HEK293 (cell line): Measurements from ENCODE around the gene LMAN2L.

Experiments used
- CTCF ChIA-PET: fragments of 350-600 bp; formaldehyde crosslinking; extraction: SDS; loops from one replicate; lab custom pipeline; 2021; ENCODE audit warnings: antibody characterized with exemption; lab: Yijun Ruan, JAX
- POLR2A ChIA-PET: fragments of 300-600 bp; formaldehyde crosslinking; extraction: SDS; loops from one replicate; lab custom pipeline; 2020; ENCODE audit warnings: antibody characterized with exemption, inconsistent platforms; lab: Yijun Ruan, JAX
- H3K27ac ChIP-seq: fragments of 200-500 bp; sonication (Bioruptor generic); 2 replicates; pipeline ENCODE4 v1.5.1; 2014; ENCODE audit warnings: low read depth, low read length, control low read depth, inconsistent platforms; ENCODE audit errors: extremely low read depth
- H3K36me3 ChIP-seq, 2 experiments: fragments of 200-500 bp in 1 of 2; sonication (Bioruptor generic) in 1 of 2; 1 replicate in 1 of 2; 2 replicates in 1 of 2; pipeline ENCODE4 v1.5.1; 2014 to 2017; ENCODE audit warnings: inconsistent platforms in 2 of 2, low read length in 2 of 2; ENCODE audit not compliant: control insufficient read depth in 2 of 2, insufficient read depth in 1 of 2
- H3K4me1 ChIP-seq: fragments of 200-500 bp; sonication (Bioruptor generic); 2 replicates; pipeline ENCODE4 v1.5.1; 2014; ENCODE audit warnings: mild to moderate bottlenecking, low read length, inconsistent platforms; ENCODE audit not compliant: control insufficient read depth, insufficient read depth
- H3K4me3 ChIP-seq: 2 replicates; pipeline ENCODE4 v1.5.1; 2011; ENCODE audit warnings: low read depth, mild to moderate bottlenecking, control low read depth, low read length, moderate library complexity
- H3K9me3 ChIP-seq: fragments of 200-500 bp; sonication (Bioruptor generic); 2 replicates; pipeline ENCODE4 v1.5.1; 2014; ENCODE audit warnings: low read depth, low read length, inconsistent platforms; ENCODE audit not compliant: control insufficient read depth, insufficient read depth
- EGR2 ChIP-seq: fragments of 450-650 bp; formaldehyde crosslinking; IDR thresholded peaks from 2 replicates; pipeline ENCODE4 v1.5.1; 2016; ENCODE audit warnings: low read depth, missing biosample characterization, missing genetic modification characterization
- FEZF1 ChIP-seq: fragments of 450-650 bp; formaldehyde crosslinking; IDR thresholded peaks from 2 replicates; pipeline ENCODE4 v1.5.1; 2016; ENCODE audit warnings: missing biosample characterization, missing genetic modification characterization
- GLIS2 ChIP-seq: fragments of 450-650 bp; formaldehyde crosslinking; IDR thresholded peaks from 2 replicates; pipeline ENCODE4 v1.5.1; 2016; ENCODE audit warnings: missing biosample characterization, missing genetic modification characterization
- SCRT2 ChIP-seq: fragments of 450-650 bp; formaldehyde crosslinking; IDR thresholded peaks from 2 replicates; pipeline ENCODE4 v1.5.1; 2016; ENCODE audit warnings: missing biosample characterization, missing genetic modification characterization
- SP7 ChIP-seq: fragments of 450-650 bp; formaldehyde crosslinking; IDR thresholded peaks from 2 replicates; pipeline ENCODE4 v1.5.1; 2016; ENCODE audit warnings: missing biosample characterization, missing genetic modification characterization
- TRIM28 ChIP-seq: IDR thresholded peaks from 2 replicates; pipeline ENCODE4 v1.6.1; 2011; ENCODE audit warnings: low read length, control low read depth, borderline replicate concordance
- WT1 ChIP-seq: fragments of 450-650 bp; formaldehyde crosslinking; IDR thresholded peaks from 2 replicates; pipeline ENCODE4 v1.5.1; 2016; ENCODE audit warnings: missing biosample characterization, missing genetic modification characterization
- YY1 ChIP-seq: fragments of 450-650 bp; formaldehyde crosslinking; IDR thresholded peaks from 2 replicates; pipeline ENCODE4 v1.5.1; 2018; ENCODE audit warnings: missing biosample characterization, missing genetic modification characterization
- ZBTB21 ChIP-seq: fragments of 450-650 bp; formaldehyde crosslinking; IDR thresholded peaks from 2 replicates; pipeline ENCODE4 v1.5.1; 2017; ENCODE audit warnings: missing biosample characterization, missing genetic modification characterization
- ZBTB48 ChIP-seq: fragments of 450-650 bp; formaldehyde crosslinking; IDR thresholded peaks from 2 replicates; pipeline ENCODE4 v1.5.1; 2016; ENCODE audit warnings: missing biosample characterization, missing genetic modification characterization
- ZBTB7A ChIP-seq: fragments of 450-650 bp; formaldehyde crosslinking; IDR thresholded peaks from 2 replicates; pipeline ENCODE4 v1.5.1; 2016; ENCODE audit warnings: low read depth, missing biosample characterization, missing genetic modification characterization
- ZFHX2 ChIP-seq: fragments of 450-650 bp; formaldehyde crosslinking; conservative IDR thresholded peaks from 2 replicates; pipeline ENCODE4 v1.5.1; 2016; ENCODE audit warnings: missing biosample characterization, missing genetic modification characterization
- ZIC2 ChIP-seq: fragments of 450-650 bp; formaldehyde crosslinking; IDR thresholded peaks from 2 replicates; pipeline ENCODE4 v1.5.1; 2016; ENCODE audit warnings: missing biosample characterization, missing genetic modification characterization
- ZNF121 ChIP-seq: fragments of 450-650 bp; formaldehyde crosslinking; IDR thresholded peaks from 2 replicates; pipeline ENCODE4 v1.5.1; 2016; ENCODE audit warnings: missing biosample characterization, missing genetic modification characterization
- ZNF155 ChIP-seq: fragments of 450-650 bp; formaldehyde crosslinking; IDR thresholded peaks from 2 replicates; pipeline ENCODE4 v1.5.1; 2016; ENCODE audit warnings: missing biosample characterization, missing genetic modification characterization
- ZNF169 ChIP-seq: fragments of 450-650 bp; formaldehyde crosslinking; IDR thresholded peaks from 2 replicates; pipeline ENCODE4 v1.5.1; 2016; ENCODE audit warnings: missing biosample characterization, missing genetic modification characterization
- ZNF211 ChIP-seq: fragments of 450-650 bp; formaldehyde crosslinking; IDR thresholded peaks from 2 replicates; pipeline ENCODE4 v1.5.1; 2016; ENCODE audit warnings: low read depth, missing biosample characterization, missing genetic modification characterization
- ZNF292 ChIP-seq: fragments of 450-650 bp; formaldehyde crosslinking; IDR thresholded peaks from 2 replicates; pipeline ENCODE4 v1.5.1; 2016; ENCODE audit warnings: low read depth, missing biosample characterization, missing genetic modification characterization, borderline replicate concordance
- ZNF324 ChIP-seq: fragments of 450-650 bp; formaldehyde crosslinking; IDR thresholded peaks from 2 replicates; pipeline ENCODE4 v1.5.1; 2016; ENCODE audit warnings: missing biosample characterization, missing genetic modification characterization
- ZNF335 ChIP-seq: fragments of 450-650 bp; formaldehyde crosslinking; conservative IDR thresholded peaks from 2 replicates; pipeline ENCODE4 v1.5.1; 2016; ENCODE audit warnings: missing biosample characterization, missing genetic modification characterization
- ZNF394 ChIP-seq: fragments of 450-650 bp; formaldehyde crosslinking; IDR thresholded peaks from 2 replicates; pipeline ENCODE4 v1.5.1; 2016; ENCODE audit warnings: missing biosample characterization, missing genetic modification characterization, mild to moderate bottlenecking, moderate library complexity, borderline replicate concordance
- ZNF473 ChIP-seq: fragments of 450-650 bp; formaldehyde crosslinking; IDR thresholded peaks from 2 replicates; pipeline ENCODE4 v1.5.1; 2017; ENCODE audit warnings: missing biosample characterization, missing genetic modification characterization
- ZNF530 ChIP-seq: fragments of 450-650 bp; formaldehyde crosslinking; IDR thresholded peaks from 2 replicates; pipeline ENCODE4 v1.5.1; 2016; ENCODE audit warnings: low read depth, missing biosample characterization, missing genetic modification characterization
- ZNF558 ChIP-seq: fragments of 450-650 bp; formaldehyde crosslinking; IDR thresholded peaks from 2 replicates; pipeline ENCODE4 v1.5.1; 2016; ENCODE audit warnings: missing biosample characterization, missing genetic modification characterization
- ZNF600 ChIP-seq: fragments of 450-650 bp; formaldehyde crosslinking; IDR thresholded peaks from 2 replicates; pipeline ENCODE4 v1.5.1; 2016; ENCODE audit warnings: missing biosample characterization, missing genetic modification characterization
- ZNF626 ChIP-seq: fragments of 450-650 bp; sonication (Bioruptor Pico); formaldehyde crosslinking; IDR thresholded peaks from 2 replicates; pipeline ENCODE4 v1.5.1; 2018; ENCODE audit warnings: missing biosample characterization, missing genetic modification characterization, inconsistent platforms
- ZNF664 ChIP-seq: fragments of 450-650 bp; formaldehyde crosslinking; IDR thresholded peaks from 2 replicates; pipeline ENCODE4 v1.5.1; 2016; ENCODE audit warnings: missing biosample characterization, missing genetic modification characterization
- ZNF701 ChIP-seq: fragments of 450-650 bp; formaldehyde crosslinking; IDR thresholded peaks from 2 replicates; pipeline ENCODE4 v1.5.1; 2016; ENCODE audit warnings: missing biosample characterization, missing genetic modification characterization
- TF ChIP-seq, protein P1 (sequence below): fragments of 450-650 bp; formaldehyde crosslinking; IDR thresholded peaks from 2 replicates; pipeline ENCODE4 v1.5.1; 2016; ENCODE audit warnings: missing biosample characterization, missing genetic modification characterization
- TF ChIP-seq, protein P2 (sequence below): fragments of 450-650 bp; IDR thresholded peaks from 2 replicates; pipeline ENCODE4 v1.5.1; 2018; ENCODE audit warnings: missing biosample characterization, missing genetic modification characterization
- TF ChIP-seq, protein P3 (sequence below): fragments of 450-650 bp; formaldehyde crosslinking; IDR thresholded peaks from 2 replicates; pipeline ENCODE4 v1.5.1; 2016; ENCODE audit warnings: missing biosample characterization, missing genetic modification characterization
- TF ChIP-seq, protein P4 (sequence below): sonication (generic); formaldehyde crosslinking; IDR thresholded peaks from 2 replicates; pipeline ENCODE4 v1.8.1; 2022; ENCODE audit warnings: mild to moderate bottlenecking, moderate library complexity, missing genetic modification reagents

Gene LMAN2L

GRCh38 chr2:96685577-96686459, 54.0 kb downstream of the LMAN2L start:
- H3K9me3 ChIP-seq, result no peaks in the 10 kb centered on the region
- no peaks in the 10 kb centered on the region for H3K36me3 ChIP-seq
- H3K27ac ChIP-seq, result no peak overlapping the region
- ChIA-PET CTCF (no interaction called here), POLR2A (interaction anchor here (0.6 kb wide), 1 partner anchor 173 kb away, joined by 10 read pairs; no protein-coding TSS in a partner anchor)
- peaks cover 12% of the 10 kb centered on the region for H3K4me1 ChIP-seq
- H3K4me3 ChIP-seq, result no peak overlapping the region
- TF ChIP-seq ZNF701 (tag by site-specific recombination) (no peak), ZNF558 (tag by site-specific recombination) (no peak), ZNF394 (tag by site-specific recombination) (0 out of 2 replicates have a peak, but pooled peaks have one; percentile 15), ZNF324 (no peak), TRIM28 (0 out of 2 replicates have a peak, but pooled peaks have one; percentile 28), ZNF335 (tag by site-specific recombination) (peak; percentile 56), SP7 (tag by site-specific recombination) (no peak), ZNF169 (tag by site-specific recombination) (no peak), ZNF530 (tag by site-specific recombination) (no peak), GLIS2 (tag by site-specific recombination) (peak; percentile 36; the same call in 1 of the 2 replicates), WT1 (tag by site-specific recombination) (no peak), EGR2 (tag by site-specific recombination) (peak; percentile 35; the same call in 1 of the 2 replicates), ZNF664 (no peak), SCRT2 (tag by site-specific recombination) (peak; percentile 92), YY1 (tag by site-specific recombination) (no peak), ZNF473 (no peak), ZBTB7A (tag by site-specific recombination) (no peak), ZFHX2 (tag by site-specific recombination) (peak; percentile 61), ZNF155 (tag by site-specific recombination) (no peak), ZNF600 (tag by site-specific recombination) (peak; percentile 59; the same call in 1 of the 2 replicates), FEZF1 (tag by site-specific recombination) (no peak), ZBTB21 (no peak), ZNF292 (no peak), ZIC2 (tag by site-specific recombination) (peak; percentile 83), ZNF626 (no peak), ZNF211 (tag by site-specific recombination) (no peak), ZBTB48 (0 out of 2 replicates have a peak, but pooled peaks have one; percentile 24), ZNF121 (peak; percentile 55; the same call in 1 of the 2 replicates)
- TF ChIP-seq, protein P1, sequence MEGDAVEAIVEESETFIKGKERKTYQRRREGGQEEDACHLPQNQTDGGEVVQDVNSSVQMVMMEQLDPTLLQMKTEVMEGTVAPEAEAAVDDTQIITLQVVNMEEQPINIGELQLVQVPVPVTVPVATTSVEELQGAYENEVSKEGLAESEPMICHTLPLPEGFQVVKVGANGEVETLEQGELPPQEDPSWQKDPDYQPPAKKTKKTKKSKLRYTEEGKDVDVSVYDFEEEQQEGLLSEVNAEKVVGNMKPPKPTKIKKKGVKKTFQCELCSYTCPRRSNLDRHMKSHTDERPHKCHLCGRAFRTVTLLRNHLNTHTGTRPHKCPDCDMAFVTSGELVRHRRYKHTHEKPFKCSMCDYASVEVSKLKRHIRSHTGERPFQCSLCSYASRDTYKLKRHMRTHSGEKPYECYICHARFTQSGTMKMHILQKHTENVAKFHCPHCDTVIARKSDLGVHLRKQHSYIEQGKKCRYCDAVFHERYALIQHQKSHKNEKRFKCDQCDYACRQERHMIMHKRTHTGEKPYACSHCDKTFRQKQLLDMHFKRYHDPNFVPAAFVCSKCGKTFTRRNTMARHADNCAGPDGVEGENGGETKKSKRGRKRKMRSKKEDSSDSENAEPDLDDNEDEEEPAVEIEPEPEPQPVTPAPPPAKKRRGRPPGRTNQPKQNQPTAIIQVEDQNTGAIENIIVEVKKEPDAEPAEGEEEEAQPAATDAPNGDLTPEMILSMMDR (tag by site-specific recombination), result no peak
- TF ChIP-seq, protein P2, sequence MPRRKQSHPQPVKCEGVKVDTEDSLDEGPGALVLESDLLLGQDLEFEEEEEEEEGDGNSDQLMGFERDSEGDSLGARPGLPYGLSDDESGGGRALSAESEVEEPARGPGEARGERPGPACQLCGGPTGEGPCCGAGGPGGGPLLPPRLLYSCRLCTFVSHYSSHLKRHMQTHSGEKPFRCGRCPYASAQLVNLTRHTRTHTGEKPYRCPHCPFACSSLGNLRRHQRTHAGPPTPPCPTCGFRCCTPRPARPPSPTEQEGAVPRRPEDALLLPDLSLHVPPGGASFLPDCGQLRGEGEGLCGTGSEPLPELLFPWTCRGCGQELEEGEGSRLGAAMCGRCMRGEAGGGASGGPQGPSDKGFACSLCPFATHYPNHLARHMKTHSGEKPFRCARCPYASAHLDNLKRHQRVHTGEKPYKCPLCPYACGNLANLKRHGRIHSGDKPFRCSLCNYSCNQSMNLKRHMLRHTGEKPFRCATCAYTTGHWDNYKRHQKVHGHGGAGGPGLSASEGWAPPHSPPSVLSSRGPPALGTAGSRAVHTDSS (tag by site-specific recombination), result no peak
- TF ChIP-seq, protein P3, sequence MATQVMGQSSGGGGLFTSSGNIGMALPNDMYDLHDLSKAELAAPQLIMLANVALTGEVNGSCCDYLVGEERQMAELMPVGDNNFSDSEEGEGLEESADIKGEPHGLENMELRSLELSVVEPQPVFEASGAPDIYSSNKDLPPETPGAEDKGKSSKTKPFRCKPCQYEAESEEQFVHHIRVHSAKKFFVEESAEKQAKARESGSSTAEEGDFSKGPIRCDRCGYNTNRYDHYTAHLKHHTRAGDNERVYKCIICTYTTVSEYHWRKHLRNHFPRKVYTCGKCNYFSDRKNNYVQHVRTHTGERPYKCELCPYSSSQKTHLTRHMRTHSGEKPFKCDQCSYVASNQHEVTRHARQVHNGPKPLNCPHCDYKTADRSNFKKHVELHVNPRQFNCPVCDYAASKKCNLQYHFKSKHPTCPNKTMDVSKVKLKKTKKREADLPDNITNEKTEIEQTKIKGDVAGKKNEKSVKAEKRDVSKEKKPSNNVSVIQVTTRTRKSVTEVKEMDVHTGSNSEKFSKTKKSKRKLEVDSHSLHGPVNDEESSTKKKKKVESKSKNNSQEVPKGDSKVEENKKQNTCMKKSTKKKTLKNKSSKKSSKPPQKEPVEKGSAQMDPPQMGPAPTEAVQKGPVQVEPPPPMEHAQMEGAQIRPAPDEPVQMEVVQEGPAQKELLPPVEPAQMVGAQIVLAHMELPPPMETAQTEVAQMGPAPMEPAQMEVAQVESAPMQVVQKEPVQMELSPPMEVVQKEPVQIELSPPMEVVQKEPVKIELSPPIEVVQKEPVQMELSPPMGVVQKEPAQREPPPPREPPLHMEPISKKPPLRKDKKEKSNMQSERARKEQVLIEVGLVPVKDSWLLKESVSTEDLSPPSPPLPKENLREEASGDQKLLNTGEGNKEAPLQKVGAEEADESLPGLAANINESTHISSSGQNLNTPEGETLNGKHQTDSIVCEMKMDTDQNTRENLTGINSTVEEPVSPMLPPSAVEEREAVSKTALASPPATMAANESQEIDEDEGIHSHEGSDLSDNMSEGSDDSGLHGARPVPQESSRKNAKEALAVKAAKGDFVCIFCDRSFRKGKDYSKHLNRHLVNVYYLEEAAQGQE (tag by site-specific recombination), result no peak
- TF ChIP-seq, protein P4, sequence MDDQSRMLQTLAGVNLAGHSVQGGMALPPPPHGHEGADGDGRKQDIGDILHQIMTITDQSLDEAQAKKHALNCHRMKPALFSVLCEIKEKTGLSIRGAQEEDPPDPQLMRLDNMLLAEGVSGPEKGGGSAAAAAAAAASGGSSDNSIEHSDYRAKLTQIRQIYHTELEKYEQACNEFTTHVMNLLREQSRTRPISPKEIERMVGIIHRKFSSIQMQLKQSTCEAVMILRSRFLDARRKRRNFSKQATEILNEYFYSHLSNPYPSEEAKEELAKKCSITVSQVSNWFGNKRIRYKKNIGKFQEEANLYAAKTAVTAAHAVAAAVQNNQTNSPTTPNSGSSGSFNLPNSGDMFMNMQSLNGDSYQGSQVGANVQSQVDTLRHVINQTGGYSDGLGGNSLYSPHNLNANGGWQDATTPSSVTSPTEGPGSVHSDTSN (CRISPR knock-in tag), result 0 out of 2 replicates have a peak, but pooled peaks have one; percentile 35
